A673 (cell line): ENCODE data around the gene SLC25A26. TPM values are rescaled to one million over a fixed set of nuclear protein-coding genes. Genes with fewer than 3 reads are reported as not detected.

ENCODE experiments used
- BruUV-seq: library from RNA; stranded (reverse); fragments of 400-500 nt; replicated peaks from 2 replicates; lab custom pipeline; 2021; lab: Mats Ljungman, UMichigan
- CTCF ChIA-PET: fragments of 300-600 bp; sonication (Branson Sonifier 250); formaldehyde crosslinking; loops from one replicate; lab custom pipeline; 2022; ENCODE audit warnings: antibody characterized with exemption; lab: Charles Lee
- POLR2A ChIA-PET: fragments of 300-600 bp; sonication (Branson Sonifier 250); formaldehyde crosslinking; loops from one replicate; lab custom pipeline; 2022; ENCODE audit warnings: antibody characterized with exemption; ENCODE audit not compliant: low non-redundant PET; lab: Charles Lee
- DNase-seq: peaks from one replicate; pipeline ENCODE4 v3.0.0-alpha.2; 2015; ENCODE audit warnings: low spot score
- H3K27ac ChIP-seq: fragments of 200-600 bp; sonication (generic); 2 replicates; pipeline ENCODE4 v1.5.1; 2016; ENCODE audit warnings: mixed run types, low read depth, mild to moderate bottlenecking, mixed read lengths, antibody characterized with exemption, low read length; ENCODE audit not compliant: poor library complexity, severe bottlenecking
- H3K27me3 ChIP-seq: fragments of 200-600 bp; sonication (generic); replicated peaks from 2 replicates; pipeline ENCODE4 v1.6.1; 2017; ENCODE audit warnings: mixed run types, low read depth, mild to moderate bottlenecking, mixed read lengths, antibody characterized with exemption, low read length; ENCODE audit not compliant: insufficient read depth, poor library complexity
- H3K36me3 ChIP-seq: fragments of 200-600 bp; sonication (generic); 2 replicates; pipeline ENCODE4 v1.6.1; 2016; ENCODE audit warnings: mixed run types, mild to moderate bottlenecking, mixed read lengths, antibody characterized with exemption, low read length; ENCODE audit not compliant: insufficient read depth, poor library complexity, severe bottlenecking
- H3K4me1 ChIP-seq: fragments of 200-600 bp; sonication (generic); 2 replicates; pipeline ENCODE4 v1.6.1; 2017; ENCODE audit warnings: mixed run types, mild to moderate bottlenecking, mixed read lengths, antibody characterized with exemption, low read length; ENCODE audit not compliant: insufficient read depth, poor library complexity, severe bottlenecking
- H3K4me3 ChIP-seq: fragments of 200-600 bp; sonication (generic); 2 replicates; pipeline ENCODE4 v1.5.1; 2016; ENCODE audit warnings: low read depth, mixed run types, mild to moderate bottlenecking, mixed read lengths, low read length; ENCODE audit not compliant: poor library complexity, severe bottlenecking
- H3K9me3 ChIP-seq: fragments of 200-600 bp; sonication (generic); 2 replicates; pipeline ENCODE4 v1.6.1; 2016; ENCODE audit warnings: mixed run types, low read depth, mild to moderate bottlenecking, mixed read lengths, antibody characterized with exemption, low read length; ENCODE audit not compliant: poor library complexity, severe bottlenecking
- CTCF ChIP-seq: fragments of 300-800, 200-600 bp; sonication (generic); conservative IDR thresholded peaks from 2 replicates; pipeline ENCODE4 v1.5.1; 2017; ENCODE audit warnings: low read depth, mild to moderate bottlenecking, antibody characterized with exemption, low read length, moderate library complexity, mixed read lengths
- EZH2 ChIP-seq: fragments of 200-600 bp; sonication (generic); IDR thresholded peaks from 2 replicates; pipeline ENCODE4 v1.6.1; 2017; ENCODE audit warnings: borderline replicate concordance, low read depth, mild to moderate bottlenecking, mixed read lengths, antibody characterized with exemption, low read length; ENCODE audit not compliant: poor library complexity, severe bottlenecking
- intact Hi-C: fragments of 100-400 bp; cut with micrococcal nuclease; formaldehyde crosslinking; loops from one replicate; pipeline ENCODE4 v1.10.0; 2022; ENCODE audit not compliant: unreplicated experiment
- total RNA-seq: library from RNA; stranded (reverse); gene quantifications from 2 replicates; pipeline ENCODE4 v1.2.3, GENCODE V29; 2021

Gene SLC25A26
- total RNA-seq, 1 experiment from 2014 or later, result 8.9 TPM

GRCh38 chr3:66314455-66314854, 93.7 kb downstream of the SLC25A26 start:
- H3K36me3 ChIP-seq, result no peaks in the 10 kb centered on the region
- TF ChIP-seq EZH2 (no peak), CTCF (no peak)
- intact Hi-C loops, result no loop called here
- no peaks in the 10 kb centered on the region for H3K4me1 ChIP-seq
- H3K27ac ChIP-seq, result no peak overlapping the region
- H3K9me3 ChIP-seq, result no peaks in the 10 kb centered on the region
- H3K4me3 ChIP-seq, result no peak overlapping the region
- H3K27me3 ChIP-seq, result no peaks in the 10 kb centered on the region
- DNase-seq, result no peak
- no TSS peak for BruUV-seq
- CTCF ChIA-PET, result no interaction called here
- POLR2A ChIA-PET, result no interaction called here

- Histone ChIP-seq H3K4me3 (no peak overlapping the region), H3K27me3 (no peaks in the 10 kb centered on the region), H3K9me3 (no peaks in the 10 kb centered on the region), H3K27ac (no peak overlapping the region), H3K4me1 (no peaks in the 10 kb centered on the region), H3K36me3 (no peaks in the 10 kb centered on the region)
- CTCF ChIA-PET, result no interaction called here
- TF ChIP-seq EZH2, result no peak
- no peak for TF ChIP-seq CTCF
- no TSS peak for BruUV-seq
- no peak for DNase-seq
- intact Hi-C loops, result no loop called here
- POLR2A ChIA-PET, result no interaction called here
Measured at GRCh38 chr3:66317750-66318376, 97.1 kb downstream of the SLC25A26 start.

GRCh38 chr3:66320390-66320789, 99.6 kb downstream of the SLC25A26 start:
- intact Hi-C loops, result no loop called here
- no peaks in the 10 kb centered on the region for H3K4me1 ChIP-seq
- no peak overlapping the region for H3K4me3 ChIP-seq
- no peak overlapping the region for H3K27ac ChIP-seq
- no peaks in the 10 kb centered on the region for H3K9me3 ChIP-seq
- TF ChIP-seq EZH2, result no peak
- TF ChIP-seq CTCF, result no peak
- ChIA-PET POLR2A (no interaction called here), CTCF (no interaction called here)
- BruUV-seq, result no TSS peak
- no peaks in the 10 kb centered on the region for H3K36me3 ChIP-seq
- H3K27me3 ChIP-seq, result no peaks in the 10 kb centered on the region
- no peak for DNase-seq
